Keratinocyte (primary cell): ENCODE results near the gene FHOD3. TPM values are rescaled to one million over a fixed set of nuclear protein-coding genes. Genes with fewer than 3 reads are reported as not detected.

Source experiments
- DNase-seq: peaks from one replicate; pipeline ENCODE4 v3.0.0-alpha.2; 2011; ENCODE audit warnings: low read depth, missing footprints, low spot score
- FAIRE-seq: peaks from 2 replicates; lab custom pipeline; 2011; peaks lifted over from hg19 to GRCh38; lab: Jason Lieb, UNC
- H2AFZ ChIP-seq: 2 replicates; pipeline ENCODE4 v1.6.0; 2012; ENCODE audit warnings: low read length, control low read depth, inconsistent platforms; ENCODE audit not compliant: control insufficient read depth
- H3K27ac ChIP-seq: 2 replicates; pipeline ENCODE4 v1.5.1; 2011; ENCODE audit warnings: low read length; ENCODE audit not compliant: control insufficient read depth, insufficient read depth
- H3K27me3 ChIP-seq: 3 replicates; pipeline ENCODE4 v1.6.0; 2011; ENCODE audit warnings: low read length; ENCODE audit not compliant: control insufficient read depth, insufficient read depth; ENCODE audit errors: extremely low read depth
- H3K36me3 ChIP-seq, 2 experiments: 2 replicates in 1 of 2; 3 replicates in 1 of 2; pipeline ENCODE4 v1.5.1; 2011; ENCODE audit warnings: low read length in 2 of 2, mild to moderate bottlenecking in 1 of 2; ENCODE audit not compliant: control insufficient read depth in 2 of 2, insufficient read depth in 2 of 2; ENCODE audit errors: extremely low read depth in 1 of 2
- H3K4me1 ChIP-seq: 3 replicates; pipeline ENCODE4 v1.5.1; 2011; ENCODE audit warnings: low read length; ENCODE audit not compliant: control insufficient read depth, insufficient read depth; ENCODE audit errors: extremely low read depth
- H3K4me2 ChIP-seq: 3 replicates; pipeline ENCODE4 v1.6.0; 2011; ENCODE audit warnings: low read depth, low read length; ENCODE audit not compliant: control insufficient read depth, insufficient read depth; ENCODE audit errors: extremely low read depth
- H3K4me3 ChIP-seq, 3 experiments: fragments of 200-600 bp in 1 of 3; sonication (generic) in 1 of 3; 2 replicates in 2 of 3; 3 replicates in 1 of 3; pipeline ENCODE4 v1.5.1; 2011 to 2016; ENCODE audit warnings: low read length in 3 of 3, mild to moderate bottlenecking in 3 of 3, control low read depth in 2 of 3, inconsistent platforms in 1 of 3, low read depth in 1 of 3, mixed read lengths in 1 of 3, mixed run types in 1 of 3, moderate library complexity in 1 of 3; ENCODE audit not compliant: control insufficient read depth in 2 of 3, insufficient read depth in 2 of 3; ENCODE audit errors: extremely low read depth in 1 of 3
- H3K79me2 ChIP-seq: 2 replicates; pipeline ENCODE4 v1.6.0; 2012; ENCODE audit warnings: low read length; ENCODE audit not compliant: control insufficient read depth, insufficient read depth
- H3K9ac ChIP-seq: 3 replicates; pipeline ENCODE4 v1.6.0; 2011; ENCODE audit warnings: low read length; ENCODE audit not compliant: control insufficient read depth, insufficient read depth; ENCODE audit errors: extremely low read depth
- H3K9me1 ChIP-seq: 3 replicates; pipeline ENCODE4 v1.6.0; 2011; ENCODE audit warnings: low read length; ENCODE audit not compliant: control insufficient read depth, insufficient read depth; ENCODE audit errors: extremely low read depth
- H3K9me3 ChIP-seq: 2 replicates; pipeline ENCODE4 v1.5.1; 2012; ENCODE audit warnings: low read depth, low read length; ENCODE audit not compliant: control insufficient read depth
- H4K20me1 ChIP-seq: 3 replicates; pipeline ENCODE4 v1.6.0; 2011; ENCODE audit warnings: low read length; ENCODE audit not compliant: control insufficient read depth, insufficient read depth; ENCODE audit errors: extremely low read depth
- EZH2 ChIP-seq: IDR thresholded peaks from one replicate; pipeline ENCODE4 v1.6.1; 2012; ENCODE audit warnings: inconsistent platforms, mild to moderate bottlenecking, low read length, moderate library complexity
- dilution Hi-C: fragments of 300-500 bp; cut with MboI; formaldehyde crosslinking; loops from one replicate; pipeline ENCODE4 v1.7.0; 2020; ENCODE audit warnings: low sequenced_read_pairs; ENCODE audit not compliant: extremely low pct_ligation_motif_present
- polyA plus RNA-seq, 5 experiments: library from polyadenylated mRNA; depleted of rRNA in 3 of 5; stranded (reverse) in 3 of 5; stranded (forward) in 1 of 5; unstranded in 1 of 5; fragments of >200 nt; gene quantifications; 1 replicate in 1 of 5; 2 replicates in 3 of 5; 3 replicates in 1 of 5; pipeline versions ENCODE4 v1.2.1 to v1.2.3, GENCODE V29; 2011 to 2012; ENCODE audit warnings: missing spikeins in 2 of 5, low read depth in 1 of 5, low replicate concordance in 1 of 5
- TF ChIP-seq, protein P1 (sequence below), 3 experiments: IDR thresholded peaks in 1 of 3; conservative IDR thresholded peaks in 1 of 3; optimal IDR thresholded peaks in 1 of 3; 2 replicates in 2 of 3; 3 replicates in 1 of 3; pipeline versions ENCODE3 to v1.5.1; 2011; ENCODE audit warnings: low read length in 3 of 3, mild to moderate bottlenecking in 3 of 3, moderate library complexity in 2 of 3, control low read depth in 1 of 3, inconsistent platforms in 1 of 3; ENCODE audit not compliant: insufficient read depth in 2 of 3; ENCODE audit errors: extremely low read depth in 1 of 3

FHOD3 gene
- polyA plus RNA-seq, 1 donor (not counting 4 experiments of a cell fraction or from before 2014, with no cell fraction given): 7.7 TPM

DNA sequence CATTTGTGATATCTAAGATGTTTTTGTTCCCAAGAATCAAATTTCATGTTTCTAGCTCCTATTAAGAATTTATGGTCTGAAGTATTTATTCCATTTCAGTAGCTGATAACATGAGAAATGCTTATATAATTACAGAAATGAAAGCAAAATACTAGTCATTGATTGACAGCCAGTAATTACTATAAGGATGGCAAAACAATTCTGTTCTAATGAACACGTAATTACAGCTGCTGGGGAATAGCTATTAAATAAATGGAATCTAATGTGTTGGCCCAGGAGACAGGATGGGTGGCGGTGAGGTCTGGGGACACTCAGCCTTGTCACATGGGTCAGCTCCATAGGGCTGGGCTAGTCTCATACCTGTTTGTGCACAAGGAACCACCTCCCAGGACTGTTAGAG is 263.5 kb downstream of the FHOD3 start:
- no peak overlapping the region for H3K27ac ChIP-seq
- TF ChIP-seq, protein P1, sequence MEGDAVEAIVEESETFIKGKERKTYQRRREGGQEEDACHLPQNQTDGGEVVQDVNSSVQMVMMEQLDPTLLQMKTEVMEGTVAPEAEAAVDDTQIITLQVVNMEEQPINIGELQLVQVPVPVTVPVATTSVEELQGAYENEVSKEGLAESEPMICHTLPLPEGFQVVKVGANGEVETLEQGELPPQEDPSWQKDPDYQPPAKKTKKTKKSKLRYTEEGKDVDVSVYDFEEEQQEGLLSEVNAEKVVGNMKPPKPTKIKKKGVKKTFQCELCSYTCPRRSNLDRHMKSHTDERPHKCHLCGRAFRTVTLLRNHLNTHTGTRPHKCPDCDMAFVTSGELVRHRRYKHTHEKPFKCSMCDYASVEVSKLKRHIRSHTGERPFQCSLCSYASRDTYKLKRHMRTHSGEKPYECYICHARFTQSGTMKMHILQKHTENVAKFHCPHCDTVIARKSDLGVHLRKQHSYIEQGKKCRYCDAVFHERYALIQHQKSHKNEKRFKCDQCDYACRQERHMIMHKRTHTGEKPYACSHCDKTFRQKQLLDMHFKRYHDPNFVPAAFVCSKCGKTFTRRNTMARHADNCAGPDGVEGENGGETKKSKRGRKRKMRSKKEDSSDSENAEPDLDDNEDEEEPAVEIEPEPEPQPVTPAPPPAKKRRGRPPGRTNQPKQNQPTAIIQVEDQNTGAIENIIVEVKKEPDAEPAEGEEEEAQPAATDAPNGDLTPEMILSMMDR (optimal IDR thresholded peaks at IDR 0.05 in 1 of 3, IDR thresholded peaks at IDR 0.05 in 1 of 3, conservative IDR thresholded peaks at IDR 0.05 in 1 of 3; ENCODE audit: extremely low read depth in 1 of 3, insufficient read depth in 2 of 3, low read length in 3 of 3): no peak
- no peak for TF ChIP-seq EZH2
- no peaks in the 10 kb centered on the region for H3K27me3 ChIP-seq
- no peaks in the 10 kb centered on the region for H3K4me1 ChIP-seq
- H2AFZ ChIP-seq: no peak overlapping the region
- no peak overlapping the region for H3K4me3 ChIP-seq
- H3K9ac ChIP-seq: no peak overlapping the region
- no peaks in the 10 kb centered on the region for H3K9me1 ChIP-seq
- DNase-seq (no peak), FAIRE-seq (no peak)
- dilution Hi-C loops: no loop called here
- H3K79me2 ChIP-seq: no peaks in the 10 kb centered on the region
- H3K9me3 ChIP-seq: no peaks in the 10 kb centered on the region
- H3K4me2 ChIP-seq: no peak overlapping the region
- no peaks in the 10 kb centered on the region for H3K36me3 ChIP-seq
- H4K20me1 ChIP-seq: no peaks in the 10 kb centered on the region

DNA sequence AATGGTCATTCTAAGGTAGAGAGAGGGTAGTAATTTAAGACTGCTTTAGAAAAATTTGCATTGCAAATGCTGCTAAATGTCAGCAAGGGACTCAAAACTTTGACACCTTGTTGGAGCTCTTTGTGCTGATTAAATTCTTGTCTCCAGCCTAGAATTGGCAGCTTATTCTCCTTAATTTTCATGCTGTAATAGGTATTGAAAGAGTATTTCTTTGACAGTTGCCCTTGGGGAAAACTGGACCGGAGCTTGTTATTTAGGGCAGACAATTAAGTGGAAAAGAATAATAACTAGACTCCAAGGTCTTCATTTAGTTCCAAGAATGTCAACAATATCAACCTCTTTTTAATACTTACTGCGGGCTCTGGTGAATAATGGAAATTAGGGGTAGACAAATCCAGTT is 267.3 kb downstream of the FHOD3 start:
- no peak for DNase-seq
- Histone ChIP-seq H3K9me3 (no peaks in the 10 kb centered on the region), H3K27ac (no peak overlapping the region), H3K27me3 (no peaks in the 10 kb centered on the region), H3K4me1 (peaks cover 12% of the 10 kb centered on the region), H2AFZ (no peak overlapping the region), H4K20me1 (no peaks in the 10 kb centered on the region), H3K9ac (no peak overlapping the region), H3K9me1 (no peaks in the 10 kb centered on the region), H3K79me2 (no peaks in the 10 kb centered on the region), H3K4me3 (no peak overlapping the region), H3K36me3 (no peaks in the 10 kb centered on the region), H3K4me2 (no peak overlapping the region)
- dilution Hi-C loops: no loop called here
- TF ChIP-seq, protein P1 (optimal IDR thresholded peaks at IDR 0.05 in 1 of 3, IDR thresholded peaks at IDR 0.05 in 1 of 3, conservative IDR thresholded peaks at IDR 0.05 in 1 of 3; ENCODE audit: extremely low read depth in 1 of 3, insufficient read depth in 2 of 3, low read length in 3 of 3): no peak
- TF ChIP-seq EZH2: no peak
- FAIRE-seq: no peak
